Suprapubic skin (tissue), 3 donors: ENCODE results near the gene AQP12A.

ENCODE experiments used
- CTCF ChIP-seq, 2 donors: fragments of 200-600 bp in 1 of 2; fragments of 450-650 bp in 1 of 2; sonication (generic) in 1 of 2; IDR thresholded peaks; one replicate each; pipeline ENCODE4 v1.5.1; 2016 to 2019; ENCODE audit warnings: antibody characterized with exemption in 2 of 2, mild to moderate bottlenecking in 1 of 2, moderate library complexity in 1 of 2
- POLR2A ChIP-seq, 2 donors: fragments of 450-650 bp; IDR thresholded peaks; one replicate each; pipeline ENCODE4 v1.6.1; 2017; ENCODE audit warnings: antibody characterized with exemption in 2 of 2, mild to moderate bottlenecking in 2 of 2, moderate library complexity in 2 of 2

- no peak for TF ChIP-seq CTCF (IDR thresholded peaks at IDR 0.05)
- no peak for TF ChIP-seq POLR2A (IDR thresholded peaks at IDR 0.05)
Observed at GRCh38 chr2:240672076-240672700, 19.5 kb upstream of the AQP12A start.
